Subcutaneous adipose tissue (tissue), 4 donors: ENCODE results near the gene CGB7. TPM values are rescaled to one million over a fixed set of nuclear protein-coding genes. Genes with fewer than 3 reads are reported as not detected.
"Not testable (repeated sequence)": the region's sequence is repeated elsewhere in the genome, so short reads cannot be mapped to it uniquely, and the experiment has no call there.

ENCODE experiments used
- CTCF ChIP-seq: fragments of 450-650 bp; IDR thresholded peaks from one replicate; pipeline ENCODE4 v1.5.1; 2016; ENCODE audit warnings: low read depth, mild to moderate bottlenecking, control low read depth, antibody characterized with exemption, moderate library complexity
- total RNA-seq, 4 donors: library from RNA; depleted of rRNA; stranded (reverse); fragments of >200 nt; gene quantifications; one replicate each; pipeline ENCODE4 v1.1.0, GENCODE V29; 2016

Gene CGB7
- total RNA-seq, 4 donors from 2014 or later, result 1.3 TPM; not detected in 3

GRCh38 chr19:49061000-49061399 lies 3.5 kb upstream of the CGB7 start:
- no peak for TF ChIP-seq CTCF

GRCh38 chr19:49059053-49059452 lies 1.5 kb upstream of the CGB7 start:
- no peak for TF ChIP-seq CTCF

GRCh38 chr19:49058562-49058961 lies 1.0 kb upstream of the CGB7 start:
- no peak for TF ChIP-seq CTCF

- TF ChIP-seq CTCF, result no peak
These were observed 1.2 kb downstream of the CGB7 start for GRCh38 chr19:49056101-49056901.

GRCh38 chr19:49049011-49049410 lies 8.5 kb downstream of the CGB7 start, which contains the start of gene CGB8:
CGB8 (minus strand) TSS chr19:49049111; CDS start chr19:49048739, 372 bp downstream.
- TF ChIP-seq CTCF, result not testable (repeated sequence)

- TF ChIP-seq CTCF, result not testable (repeated sequence)
These were observed 14.0 kb downstream of the CGB7 start, which contains the start of gene CGB5 for GRCh38 chr19:49043548-49043947. CGB5 (plus strand) TSS chr19:49043848; CDS start chr19:49044210, 362 bp downstream.

- TF ChIP-seq CTCF, result no peak
These were observed 15.4 kb downstream of the CGB7 start for GRCh38 chr19:49042177-49042576.
